Lung (tissue), 12 donors: ENCODE data around the gene EDA. TPM values are rescaled to one million over a fixed set of nuclear protein-coding genes. Genes with fewer than 3 reads are reported as not detected.

Experiments
- ATAC-seq: fragments of 200-7000 bp; cut with Tn5 transposase; one replicate; pipeline ENCODE4 v1.9.1; 2020; ENCODE audit warnings: moderate number of reproducible peaks; ENCODE audit not compliant: insufficient read depth, low FRiP score
- DNase-seq, 3 donors: peaks; one replicate each; pipeline ENCODE4 v3.0.0-alpha.2; 2013 to 2017
- H3K27ac ChIP-seq, 2 donors: one replicate each; pipeline ENCODE4 v1.5.1; 2013; ENCODE audit warnings: mild to moderate bottlenecking in 2 of 2, moderate library complexity in 2 of 2, control low read depth in 1 of 2, inconsistent platforms in 1 of 2, low read depth in 1 of 2, low read length in 1 of 2
- H3K27me3 ChIP-seq, 3 donors: one replicate each; pipeline ENCODE4 v1.5.1; 2013; ENCODE audit warnings: low read length in 2 of 3; ENCODE audit not compliant: control insufficient read depth in 3 of 3, insufficient read depth in 3 of 3
- H3K36me3 ChIP-seq, 4 donors: one replicate each; pipeline ENCODE4 v1.5.1; 2013; ENCODE audit warnings: low read length in 4 of 4, mild to moderate bottlenecking in 1 of 4, moderate library complexity in 1 of 4; ENCODE audit not compliant: control insufficient read depth in 4 of 4, insufficient read depth in 4 of 4
- H3K4me1 ChIP-seq, 5 donors: one replicate each; pipeline ENCODE4 v1.5.1; 2013; ENCODE audit warnings: low read length in 5 of 5, mild to moderate bottlenecking in 2 of 5, moderate library complexity in 1 of 5; ENCODE audit not compliant: control insufficient read depth in 5 of 5, insufficient read depth in 5 of 5
- H3K4me3 ChIP-seq: one replicate; pipeline ENCODE4 v1.5.1; 2013; ENCODE audit warnings: mild to moderate bottlenecking, control low read depth, moderate library complexity
- H3K9ac ChIP-seq, 2 donors: one replicate each; pipeline ENCODE4 v1.5.1; 2013; ENCODE audit warnings: low read length in 2 of 2, control low read depth in 1 of 2; ENCODE audit not compliant: insufficient read depth in 1 of 2
- H3K9me3 ChIP-seq, 4 donors: one replicate each; pipeline ENCODE4 v1.5.1; 2013; ENCODE audit warnings: low read length in 3 of 4, mild to moderate bottlenecking in 1 of 4, moderate library complexity in 1 of 4; ENCODE audit not compliant: control insufficient read depth in 4 of 4, insufficient read depth in 3 of 4
- CTCF ChIP-seq: IDR thresholded peaks from 2 replicates; pipeline ENCODE4 v1.5.1; 2012; ENCODE audit warnings: mild to moderate bottlenecking; ENCODE audit errors: control extremely low read depth, extremely low read depth
- WGBS, 2 donors: extraction: QIAGEN DNeasy Blood & Tissue Kit; methylation state at CpG; one replicate each; pipeline ENCODE4 v1.1.7; 2013; 5-methylcytosine and 5-hydroxymethylcytosine counted together
- polyA plus RNA-seq, 2 donors: library from polyadenylated mRNA; stranded (reverse); fragments of 200-250 nt; gene quantifications; one replicate each; pipeline ENCODE4 v1.2.1, GENCODE V29; 2013
- total RNA-seq, 2 donors: library from RNA; depleted of rRNA in 1 of 2; stranded (reverse); fragments of >200 nt in 1 of 2; gene quantifications; one replicate each; pipeline ENCODE4 v1.2.1, GENCODE V29; 2014 to 2021
- donor health status: control.
- donor health status: control.
- donor health status: Bipolar disorder and iron deficiency.
- donor health status: healthy.
- donor health status: DM: yes; HTN: yes; CAD: no.

Gene EDA
- total and polyA plus RNA-seq, 4 donors = 0.93 to 7.9 (median 3.1) TPM

GRCh38 chrX:69793260-69793935 lies 177.5 kb downstream of the EDA start:
- TF ChIP-seq CTCF = no peak
- DNase-seq = no peak
- ATAC-seq = no peak
- Histone ChIP-seq H3K9me3 (peaks cover 0 to 3% (median 0%) of the 10 kb centered on the region in 4 donors), H3K27me3 (no peaks in the 10 kb centered on the region), H3K27ac (no peak overlapping the region), H3K4me3 (no peak overlapping the region), H3K9ac (no peak overlapping the region), H3K36me3 (no peaks in the 10 kb centered on the region), H3K4me1 (no peaks in the 10 kb centered on the region)
- 59% methylated on average over 4 of the region's 4 CpGs for WGBS, 2 donors

- Histone ChIP-seq H3K9me3 (peaks cover 0 to 3% (median 0%) of the 10 kb centered on the region in 4 donors), H3K27me3 (no peaks in the 10 kb centered on the region), H3K4me1 (no peaks in the 10 kb centered on the region), H3K9ac (no peak overlapping the region), H3K4me3 (no peak overlapping the region), H3K27ac (no peak overlapping the region), H3K36me3 (no peaks in the 10 kb centered on the region)
- DNase-seq (no peak), ATAC-seq (no peak)
- WGBS, 2 donors = 80% methylated on average over 3 of the region's 3 CpGs; no CpG with 5 or more reads in 1 of the 2 donors
- TF ChIP-seq CTCF = no peak
Observed at GRCh38 chrX:69795702-69796101, 179.8 kb downstream of the EDA start.

GRCh38 chrX:69807400-69807799 lies 191.5 kb downstream of the EDA start:
- WGBS, 2 donors = 49 to 74% methylated on average over 1 of the region's 1 CpG
- no peak for DNase-seq
- H3K4me3 ChIP-seq = no peak overlapping the region
- no peaks in the 10 kb centered on the region for H3K9me3 ChIP-seq
- no peak for TF ChIP-seq CTCF
- no peak for ATAC-seq
- no peaks in the 10 kb centered on the region for H3K4me1 ChIP-seq
- no peak overlapping the region for H3K27ac ChIP-seq
- no peak overlapping the region for H3K9ac ChIP-seq
- H3K27me3 ChIP-seq = no peaks in the 10 kb centered on the region
- no peaks in the 10 kb centered on the region for H3K36me3 ChIP-seq

GRCh38 chrX:69808375-69808774 lies 192.5 kb downstream of the EDA start:
- Histone ChIP-seq H3K27me3 (peaks cover 0 to 4% (median 0%) of the 10 kb centered on the region in 3 donors), H3K27ac (no peak overlapping the region), H3K9me3 (no peaks in the 10 kb centered on the region), H3K4me3 (no peak overlapping the region), H3K4me1 (no peaks in the 10 kb centered on the region), H3K9ac (no peak overlapping the region), H3K36me3 (no peaks in the 10 kb centered on the region)
- ATAC-seq = no peak
- 84 to 100% methylated on average over 2 of the region's 2 CpGs for WGBS, 2 donors
- no peak for TF ChIP-seq CTCF
- DNase-seq = no peak
